SJSA1 (cell line): ENCODE data around the gene LILRB3. TPM values are rescaled to one million over a fixed set of nuclear protein-coding genes. Genes with fewer than 3 reads are reported as not detected.
"Not testable (repeated sequence)": the region's sequence is repeated elsewhere in the genome, so short reads cannot be mapped to it uniquely, and the experiment has no call there.

Experiments
- DNase-seq, 2 experiments: peaks; one replicate each; pipeline ENCODE4 v3.0.0-alpha.2; 2015 to 2020; ENCODE audit warnings: low spot score in 2 of 2, low read depth in 1 of 2
- H3K27ac ChIP-seq: fragments of 250-450 bp; sonication (Bioruptor Pico); 2 replicates; pipeline ENCODE4 v1.5.1; 2020; ENCODE audit warnings: mild to moderate bottlenecking, moderate library complexity
- H3K27me3 ChIP-seq: fragments of 250-450 bp; sonication (Bioruptor Pico); replicated peaks from 2 replicates; pipeline ENCODE4 v1.5.1; 2020; ENCODE audit warnings: mild to moderate bottlenecking, moderate library complexity
- H3K36me3 ChIP-seq: fragments of 250-450 bp; sonication (Bioruptor Pico); 2 replicates; pipeline ENCODE4 v1.5.1; 2020; ENCODE audit warnings: mild to moderate bottlenecking
- H3K4me1 ChIP-seq: fragments of 250-450 bp; sonication (Bioruptor Pico); replicated peaks from 2 replicates; pipeline ENCODE4 v1.6.1; 2021; ENCODE audit warnings: mild to moderate bottlenecking
- H3K4me3 ChIP-seq: fragments of 250-450 bp; sonication (Bioruptor Pico); 2 replicates; pipeline ENCODE4 v1.5.1; 2020; ENCODE audit warnings: mild to moderate bottlenecking
- H3K9me3 ChIP-seq: fragments of 250-450 bp; sonication (Bioruptor Pico); replicated peaks from 2 replicates; pipeline ENCODE4 v1.5.1; 2020; ENCODE audit warnings: mild to moderate bottlenecking
- total RNA-seq: library from RNA; depleted of rRNA; stranded (reverse); fragments of >200 nt; shearing (Covaris generic); gene quantifications from 2 replicates; pipeline ENCODE4 v1.2.3, GENCODE V29; 2014

The LILRB3 gene
- total RNA-seq, 1 experiment from 2014 or later, result not detected

DNA sequence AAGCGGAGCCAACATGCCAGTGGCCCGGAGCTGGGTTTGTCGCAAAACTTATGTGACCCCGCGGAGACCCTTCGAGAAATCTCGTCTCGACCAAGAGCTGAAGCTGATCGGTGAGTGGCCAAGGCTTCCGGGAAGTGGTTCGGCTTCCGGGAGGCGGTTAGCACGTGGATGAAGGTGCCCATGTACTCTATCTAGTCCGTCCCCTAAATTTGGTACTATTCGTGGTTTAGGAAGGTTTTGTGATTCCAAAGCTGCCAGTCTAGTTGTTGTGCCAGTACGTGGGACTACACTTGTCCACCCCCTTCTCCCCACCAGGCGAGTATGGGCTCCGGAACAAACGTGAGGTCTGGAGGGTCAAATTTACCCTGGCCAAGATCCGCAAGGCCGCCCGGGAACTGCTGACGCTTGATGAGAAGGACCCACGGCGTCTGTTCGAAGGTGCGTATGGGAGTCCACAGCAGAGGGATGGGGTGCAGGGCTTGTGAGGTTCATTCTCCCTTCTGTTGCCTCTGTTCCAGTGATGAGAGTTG lies 21.6 kb downstream of the LILRB3 start:
- Histone ChIP-seq H3K27me3 (no peaks in the 10 kb centered on the region), H3K4me1 (peaks cover 28% of the 10 kb centered on the region), H3K27ac (peak overlapping the region; percentile 82), H3K4me3 (peak overlapping the region; percentile 62), H3K36me3 (peaks cover 56% of the 10 kb centered on the region), H3K9me3 (0 out of 2 replicates have a peak, but pooled peaks cover 3% of the 10 kb centered on the region)
- no peak for DNase-seq

DNA sequence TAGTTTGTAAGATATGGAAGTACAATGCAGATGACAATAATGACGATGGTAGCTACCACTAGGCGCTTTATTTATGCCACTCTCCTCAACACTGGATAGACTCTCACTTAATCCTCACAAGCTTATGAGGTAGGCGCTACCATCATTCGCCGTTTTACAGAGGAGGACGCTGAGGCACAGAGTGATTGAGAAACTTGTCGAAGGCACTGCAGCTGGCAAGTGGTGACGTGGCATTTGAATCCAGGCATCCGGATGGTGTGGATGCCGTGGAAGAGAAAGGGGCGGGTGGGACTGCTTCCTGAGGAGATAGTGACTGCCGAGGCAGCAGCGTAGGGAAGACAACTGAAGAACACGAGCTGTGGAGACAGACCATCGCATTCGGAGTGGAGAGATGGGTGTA lies 23.4 kb downstream of the LILRB3 start:
- peaks cover 28% of the 10 kb centered on the region for H3K4me1 ChIP-seq
- DNase-seq, result no peak
- 0 out of 2 replicates have a peak, but pooled peaks cover 3% of the 10 kb centered on the region for H3K9me3 ChIP-seq
- peaks cover 42% of the 10 kb centered on the region for H3K36me3 ChIP-seq
- H3K27me3 ChIP-seq, result no peaks in the 10 kb centered on the region
- H3K27ac ChIP-seq, result no peak overlapping the region
- H3K4me3 ChIP-seq, result no peak overlapping the region

GRCh38 chr19:54197121-54197520 lies 25.7 kb downstream of the LILRB3 start:
- 0 out of 2 replicates have a peak, but pooled peaks cover 3% of the 10 kb centered on the region for H3K9me3 ChIP-seq
- peaks cover 25% of the 10 kb centered on the region for H3K36me3 ChIP-seq
- no peak overlapping the region for H3K4me3 ChIP-seq
- H3K4me1 ChIP-seq, result peaks cover 14% of the 10 kb centered on the region
- H3K27ac ChIP-seq, result no peak overlapping the region
- DNase-seq, result no peak
- H3K27me3 ChIP-seq, result no peaks in the 10 kb centered on the region

DNA sequence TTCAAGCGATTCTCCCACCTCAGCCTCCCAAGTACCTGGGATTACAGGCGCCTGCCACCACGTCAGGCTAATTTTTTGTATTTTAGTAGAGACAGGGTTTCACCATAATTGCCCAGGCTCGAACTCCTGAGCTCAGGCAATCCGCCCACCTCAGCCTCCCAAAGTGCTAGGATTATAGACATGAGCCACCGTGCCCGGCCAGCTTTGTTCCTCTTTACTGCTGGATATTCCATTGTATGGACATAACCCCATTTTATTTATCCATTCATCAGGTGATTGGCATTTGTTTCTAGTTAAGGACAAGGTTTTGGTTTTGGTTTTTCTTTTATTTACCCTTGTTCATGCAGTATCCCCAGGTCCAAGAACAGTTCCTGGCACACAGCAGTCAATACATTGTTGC lies 26.3 kb downstream of the LILRB3 start:
- H3K36me3 ChIP-seq, result peaks cover 21% of the 10 kb centered on the region
- no peak overlapping the region for H3K27ac ChIP-seq
- H3K27me3 ChIP-seq, result no peaks in the 10 kb centered on the region
- H3K4me1 ChIP-seq, result peaks cover 12% of the 10 kb centered on the region
- DNase-seq, result no peak
- H3K4me3 ChIP-seq, result no peak overlapping the region
- H3K9me3 ChIP-seq, result 0 out of 2 replicates have a peak, but pooled peaks cover 2% of the 10 kb centered on the region

DNA sequence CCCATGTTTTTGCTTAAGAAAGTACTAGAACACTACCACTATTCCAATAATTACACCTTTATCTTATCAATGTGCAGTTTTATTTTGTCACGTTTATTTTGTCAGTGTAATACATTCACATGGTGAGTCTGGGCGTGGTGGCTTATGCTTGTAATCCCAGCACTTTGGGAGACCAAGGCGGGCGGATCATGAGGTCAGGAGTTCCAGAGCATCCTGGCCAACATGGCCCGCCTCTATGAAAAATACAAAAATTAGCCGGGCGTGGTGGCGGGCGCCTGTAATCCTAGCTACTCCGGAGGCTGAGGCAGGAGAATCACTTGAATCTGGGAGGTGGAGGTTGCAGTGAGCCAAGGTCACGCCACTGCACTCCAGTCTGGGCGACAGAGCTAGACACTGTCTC lies 28.3 kb downstream of the LILRB3 start:
- not testable (repeated sequence) for H3K4me3 ChIP-seq, H3K27me3 ChIP-seq, DNase-seq, H3K9me3 ChIP-seq, H3K4me1 ChIP-seq, H3K27ac ChIP-seq
- peaks cover 16% of the 10 kb centered on the region for H3K36me3 ChIP-seq

DNA sequence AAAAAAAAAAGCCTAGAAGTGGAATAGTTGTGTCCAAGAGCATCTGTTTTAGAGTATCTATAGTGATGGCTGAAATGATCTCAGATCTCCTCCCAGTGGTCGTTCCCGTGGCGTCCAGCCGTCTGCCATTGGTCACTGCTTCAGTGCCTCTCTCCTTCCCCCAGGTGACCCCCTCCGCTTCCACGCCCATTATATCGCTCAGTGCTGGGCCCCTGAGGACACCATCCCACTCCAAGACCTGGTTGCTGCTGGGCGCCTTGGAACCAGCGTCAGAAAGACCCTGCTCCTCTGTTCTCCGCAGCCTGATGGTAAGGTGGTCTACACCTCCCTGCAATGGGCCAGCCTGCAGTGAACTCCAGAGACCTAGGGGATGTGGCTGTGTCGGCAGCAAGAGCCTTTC lies 29.8 kb downstream of the LILRB3 start:
- Histone ChIP-seq H3K27ac (no peak overlapping the region), H3K4me1 (peaks cover 11% of the 10 kb centered on the region), H3K36me3 (peaks cover 21% of the 10 kb centered on the region), H3K27me3 (no peaks in the 10 kb centered on the region), H3K4me3 (no peak overlapping the region), H3K9me3 (no peaks in the 10 kb centered on the region)
- no peak for DNase-seq

- H3K27me3 ChIP-seq, result no peaks in the 10 kb centered on the region
- H3K27ac ChIP-seq, result no peak overlapping the region
- H3K36me3 ChIP-seq, result peaks cover 29% of the 10 kb centered on the region
- H3K4me3 ChIP-seq, result peak overlapping the region; percentile 88
- no peak for DNase-seq
- no peaks in the 10 kb centered on the region for H3K9me3 ChIP-seq
- H3K4me1 ChIP-seq, result peaks cover 13% of the 10 kb centered on the region
Observed at GRCh38 chr19:54191811-54192453, 30.9 kb downstream of the LILRB3 start.

- Histone ChIP-seq H3K27ac (peak within 1 kb of the TSS; percentile 96), H3K9me3 (no peaks in the 10 kb centered on the region)
Observed at GRCh38 chr19:54191011-54191810, 31.6 kb downstream of the LILRB3 start, which contains the start of gene TSEN34. TSS of gene TSEN34 (plus strand) at chr19:54191308. CDS start at chr19:54191365, 57 bp downstream.

DNA sequence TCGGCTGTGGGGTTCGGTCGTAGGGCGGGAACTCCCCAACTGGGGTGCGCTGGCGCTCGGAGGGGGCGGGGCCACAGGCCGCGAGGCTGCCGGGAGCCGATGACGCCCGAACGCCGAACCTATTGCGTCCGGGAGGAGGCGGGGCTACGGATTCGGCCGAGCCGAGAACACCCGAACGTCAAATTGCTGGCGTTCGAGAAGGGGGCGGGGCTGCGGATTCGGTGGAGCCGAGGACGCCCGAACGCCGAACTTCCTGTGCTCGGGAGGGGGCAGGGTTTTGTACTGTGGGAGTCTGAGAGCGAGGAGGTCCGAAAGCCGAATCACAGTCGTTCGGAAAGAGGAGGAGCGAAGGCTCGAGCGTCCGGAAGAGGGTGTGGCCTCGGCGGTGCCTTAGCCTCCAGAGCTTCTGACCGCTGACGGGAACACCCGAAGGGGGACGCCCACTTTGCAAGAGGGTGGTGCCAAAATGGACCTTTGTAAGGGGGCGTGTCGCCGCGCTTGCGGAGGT lies 32.2 kb downstream of the LILRB3 start:
- Histone ChIP-seq H3K4me1 (peaks cover 13% of the 10 kb centered on the region), H3K36me3 (peaks cover 38% of the 10 kb centered on the region), H3K27me3 (no peaks in the 10 kb centered on the region), H3K27ac (peak overlapping the region; percentile 96), H3K9me3 (no peaks in the 10 kb centered on the region), H3K4me3 (peak overlapping the region; percentile 88)
- peak; percentile 99 to 100 for DNase-seq

More at GRCh38 chr19:54191011-54191810, 31.6 kb downstream of the LILRB3 start, which contains the start of gene TSEN34:
- Histone ChIP-seq H3K27me3 (no peaks in the 10 kb centered on the region), H3K36me3 (peaks cover 36% of the 10 kb centered on the region), H3K4me3 (peak within 1 kb of the TSS; percentile 88), H3K4me1 (peaks cover 13% of the 10 kb centered on the region)
- peak; percentile 84 to 96 for DNase-seq

GRCh38 chr19:54189735-54190502 lies 32.9 kb downstream of the LILRB3 start:
- no peaks in the 10 kb centered on the region for H3K9me3 ChIP-seq
- peak; percentile 100 for DNase-seq
- H3K27me3 ChIP-seq, result no peaks in the 10 kb centered on the region
- peaks cover 13% of the 10 kb centered on the region for H3K4me1 ChIP-seq
- H3K4me3 ChIP-seq, result peak overlapping the region; percentile 88
- H3K36me3 ChIP-seq, result peaks cover 33% of the 10 kb centered on the region
- H3K27ac ChIP-seq, result peak overlapping the region; percentile 96

GRCh38 chr19:54189145-54189734 lies 33.6 kb downstream of the LILRB3 start, which contains the start of gene MBOAT7:
TSS of gene MBOAT7 (minus strand) at chr19:54189580. CDS start at chr19:54188508, 1,072 bp downstream.
- Histone ChIP-seq H3K4me1 (peaks cover 13% of the 10 kb centered on the region), H3K36me3 (peaks cover 33% of the 10 kb centered on the region), H3K27ac (peak within 1 kb of the TSS; percentile 96), H3K4me3 (peak within 1 kb of the TSS; percentile 88), H3K9me3 (no peaks in the 10 kb centered on the region), H3K27me3 (no peaks in the 10 kb centered on the region)
- peak in 1 of 2 experiments; percentile 26 for DNase-seq

DNA sequence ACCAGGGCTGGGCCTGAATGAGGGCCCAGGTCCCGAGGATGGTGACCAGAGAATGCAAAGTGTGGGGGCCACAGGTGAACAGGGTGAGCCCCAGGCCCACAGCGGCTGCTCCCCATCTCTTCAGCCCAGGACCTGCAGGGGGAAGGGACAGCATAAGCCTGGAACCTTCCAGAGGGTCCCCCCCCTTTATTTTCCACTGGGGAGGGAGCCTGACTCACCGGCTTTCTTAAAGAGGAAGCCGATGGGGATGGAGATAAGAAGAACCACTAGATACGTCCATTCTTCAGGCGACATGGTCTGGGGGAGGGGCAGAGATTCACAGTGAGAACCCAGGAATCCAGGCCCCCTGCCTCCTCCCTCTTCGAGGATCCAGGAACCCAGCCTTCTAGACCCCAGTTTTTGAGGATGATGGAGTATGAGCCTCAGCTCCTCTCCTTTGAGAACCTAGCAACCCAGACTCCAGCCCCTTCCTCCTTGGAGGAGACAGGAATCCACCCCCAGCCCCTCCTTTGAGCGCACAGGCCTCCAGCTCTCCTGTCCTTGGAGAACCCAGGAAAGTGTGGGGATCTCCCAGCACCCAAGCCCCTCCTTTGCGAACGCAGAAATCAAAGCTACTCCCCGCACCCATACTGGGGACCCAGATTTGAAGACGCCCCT lies 34.5 kb downstream of the LILRB3 start:
- DNase-seq, result peak; percentile 67 to 71
- H3K27ac ChIP-seq, result peak overlapping the region; percentile 56

More for the DNA sequence above, 34.5 kb downstream of the LILRB3 start:
- Histone ChIP-seq H3K4me1 (peaks cover 13% of the 10 kb centered on the region), H3K4me3 (peak overlapping the region; percentile 88), H3K36me3 (peaks cover 37% of the 10 kb centered on the region), H3K9me3 (no peaks in the 10 kb centered on the region), H3K27me3 (no peaks in the 10 kb centered on the region)
